Measurements from ENCODE around the gene MET.

MET gene

DNA sequence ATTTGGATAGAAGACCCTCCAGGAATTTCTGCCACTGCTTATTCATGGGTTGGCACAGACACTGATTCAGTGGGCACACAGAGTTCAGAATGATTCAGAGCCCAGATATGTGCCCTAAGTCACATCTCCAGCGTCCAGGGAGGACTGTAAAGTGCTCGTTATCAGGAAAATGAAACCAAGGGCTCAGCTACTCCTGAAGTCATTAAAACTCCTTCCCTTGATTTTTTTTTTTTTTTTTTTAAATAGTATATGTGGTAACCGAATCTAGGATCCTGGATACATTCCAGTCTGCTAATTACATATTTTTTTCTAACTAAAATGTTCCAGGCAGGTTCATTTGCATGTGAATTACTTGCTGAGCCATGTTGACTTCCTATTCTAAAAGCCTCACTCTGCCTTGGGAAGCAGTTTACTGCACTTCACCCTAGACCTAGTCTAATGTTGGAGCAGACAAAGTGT is 34.7 kb downstream of the MET start:
- no peak overlapping the region for H3K9ac ChIP-seq (ENCODE audit: low read length in 5 of 5)
- no peaks in the 10 kb centered on the region for H3K9me3 ChIP-seq (ENCODE audit: control insufficient read depth in 5 of 5, low read length in 5 of 5)
- no peaks in the 10 kb centered on the region for H3K27me3 ChIP-seq (ENCODE audit: control insufficient read depth in 5 of 5, insufficient read depth in 4 of 5, low read length in 5 of 5)
- no peaks in the 10 kb centered on the region for H3K36me3 ChIP-seq (ENCODE audit: control insufficient read depth in 5 of 5, insufficient read depth in 5 of 5, low read length in 5 of 5)
- H3K27ac ChIP-seq (ENCODE audit: low read depth, low read length) = peak overlapping the region; percentile 17
- peaks cover 0 to 10% (median 0%) of the 10 kb centered on the region in 5 donors for H3K4me1 ChIP-seq (ENCODE audit: control insufficient read depth in 5 of 5, insufficient read depth in 5 of 5, low read length in 5 of 5)
- peak overlapping the region in 3 of 5 donors; percentile 23 to 38 (median 32) for H3K4me3 ChIP-seq (ENCODE audit: low read depth in 1 of 5, low read length in 5 of 5)

GRCh38 chr7:116707289-116707688 is 35.3 kb downstream of the MET start:
- no peaks in the 10 kb centered on the region for H3K36me3 ChIP-seq (ENCODE audit: control insufficient read depth in 5 of 5, insufficient read depth in 5 of 5, low read length in 5 of 5)
- no peaks in the 10 kb centered on the region for H3K9me3 ChIP-seq (ENCODE audit: control insufficient read depth in 5 of 5, low read length in 5 of 5)
- H3K4me1 ChIP-seq (ENCODE audit: control insufficient read depth in 5 of 5, insufficient read depth in 5 of 5, low read length in 5 of 5) = peaks cover 0 to 10% (median 0%) of the 10 kb centered on the region in 5 donors
- H3K27me3 ChIP-seq (ENCODE audit: control insufficient read depth in 5 of 5, insufficient read depth in 4 of 5, low read length in 5 of 5) = no peaks in the 10 kb centered on the region
- H3K27ac ChIP-seq (ENCODE audit: low read depth, low read length) = peak overlapping the region; percentile 17
- H3K9ac ChIP-seq (ENCODE audit: low read length in 5 of 5) = no peak overlapping the region
- H3K4me3 ChIP-seq (ENCODE audit: low read depth in 1 of 5, low read length in 5 of 5) = no peak overlapping the region

DNA sequence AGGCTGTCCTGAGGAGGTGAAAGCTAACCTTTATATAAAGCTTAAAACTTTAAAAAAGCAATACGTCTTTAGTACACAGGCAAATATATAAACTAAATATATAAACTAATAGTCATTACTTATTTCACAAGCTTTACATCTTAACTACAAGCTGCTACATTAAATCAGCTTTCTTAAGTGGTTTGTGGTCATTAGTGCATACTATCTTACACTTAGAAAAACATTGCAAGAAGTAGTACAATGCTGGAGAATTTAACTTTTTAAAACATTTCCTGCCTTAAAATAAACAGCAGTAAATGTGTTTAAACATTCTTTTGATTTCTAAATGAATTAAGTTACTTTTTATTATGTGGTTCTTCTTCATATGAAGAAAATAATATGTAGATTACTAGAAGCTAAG is 36.3 kb downstream of the MET start:
- Histone ChIP-seq H3K27me3 (ENCODE audit: control insufficient read depth in 5 of 5, insufficient read depth in 4 of 5, low read length in 5 of 5) (no peaks in the 10 kb centered on the region), H3K4me3 (ENCODE audit: low read depth in 1 of 5, low read length in 5 of 5) (no peak overlapping the region), H3K4me1 (ENCODE audit: control insufficient read depth in 5 of 5, insufficient read depth in 5 of 5, low read length in 5 of 5) (peaks cover 0 to 10% (median 0%) of the 10 kb centered on the region in 5 donors), H3K36me3 (ENCODE audit: control insufficient read depth in 5 of 5, insufficient read depth in 5 of 5, low read length in 5 of 5) (no peaks in the 10 kb centered on the region), H3K27ac (ENCODE audit: low read depth, low read length) (no peak overlapping the region), H3K9ac (ENCODE audit: low read length in 5 of 5) (no peak overlapping the region), H3K9me3 (ENCODE audit: control insufficient read depth in 5 of 5, low read length in 5 of 5) (no peaks in the 10 kb centered on the region)

- Histone ChIP-seq H3K36me3 (ENCODE audit: control insufficient read depth in 5 of 5, insufficient read depth in 5 of 5, low read length in 5 of 5) (no peaks in the 10 kb centered on the region), H3K9ac (ENCODE audit: low read length in 5 of 5) (no peak overlapping the region), H3K27me3 (ENCODE audit: control insufficient read depth in 5 of 5, insufficient read depth in 4 of 5, low read length in 5 of 5) (no peaks in the 10 kb centered on the region), H3K27ac (ENCODE audit: low read depth, low read length) (no peak overlapping the region), H3K4me1 (ENCODE audit: control insufficient read depth in 5 of 5, insufficient read depth in 5 of 5, low read length in 5 of 5) (peaks cover 0 to 10% (median 0%) of the 10 kb centered on the region in 5 donors), H3K9me3 (ENCODE audit: control insufficient read depth in 5 of 5, low read length in 5 of 5) (no peaks in the 10 kb centered on the region), H3K4me3 (ENCODE audit: low read depth in 1 of 5, low read length in 5 of 5) (no peak overlapping the region)
Observed at GRCh38 chr7:116708861-116709260, 36.9 kb downstream of the MET start.

DNA sequence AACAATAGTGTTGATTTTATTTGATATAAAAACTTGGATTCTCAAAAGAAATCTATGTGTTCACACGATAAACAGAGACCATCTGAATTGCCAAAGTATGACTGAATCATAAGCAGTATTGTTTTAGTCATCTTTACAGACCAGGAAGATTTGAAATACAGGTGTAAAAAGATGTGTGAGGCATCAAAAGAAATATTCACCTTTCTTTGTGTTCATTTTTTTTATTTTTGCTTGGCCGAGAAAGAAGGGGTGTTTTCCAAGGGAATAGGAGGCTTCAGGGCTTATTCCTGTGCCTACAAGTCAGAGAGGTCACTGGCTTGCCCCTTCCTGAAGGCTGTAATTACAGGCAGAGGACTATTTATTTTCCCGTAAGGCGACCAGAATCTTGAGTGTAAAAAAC is 37.3 kb downstream of the MET start:
- H3K9me3 ChIP-seq (ENCODE audit: control insufficient read depth in 5 of 5, low read length in 5 of 5) = no peaks in the 10 kb centered on the region
- H3K9ac ChIP-seq (ENCODE audit: low read length in 5 of 5) = no peak overlapping the region
- no peaks in the 10 kb centered on the region for H3K36me3 ChIP-seq (ENCODE audit: control insufficient read depth in 5 of 5, insufficient read depth in 5 of 5, low read length in 5 of 5)
- peak overlapping the region; percentile 13 for H3K27ac ChIP-seq (ENCODE audit: low read depth, low read length)
- H3K4me3 ChIP-seq (ENCODE audit: low read depth in 1 of 5, low read length in 5 of 5) = no peak overlapping the region
- H3K4me1 ChIP-seq (ENCODE audit: control insufficient read depth in 5 of 5, insufficient read depth in 5 of 5, low read length in 5 of 5) = peaks cover 0 to 10% (median 0%) of the 10 kb centered on the region in 5 donors
- no peaks in the 10 kb centered on the region for H3K27me3 ChIP-seq (ENCODE audit: control insufficient read depth in 5 of 5, insufficient read depth in 4 of 5, low read length in 5 of 5)

GRCh38 chr7:116710764-116711452 is 38.9 kb downstream of the MET start:
- no peak overlapping the region for H3K9ac ChIP-seq (ENCODE audit: low read length in 5 of 5)
- H3K9me3 ChIP-seq (ENCODE audit: control insufficient read depth in 5 of 5, low read length in 5 of 5) = no peaks in the 10 kb centered on the region
- H3K27me3 ChIP-seq (ENCODE audit: control insufficient read depth in 5 of 5, insufficient read depth in 4 of 5, low read length in 5 of 5) = no peaks in the 10 kb centered on the region
- no peaks in the 10 kb centered on the region for H3K36me3 ChIP-seq (ENCODE audit: control insufficient read depth in 5 of 5, insufficient read depth in 5 of 5, low read length in 5 of 5)
- H3K4me3 ChIP-seq (ENCODE audit: low read depth in 1 of 5, low read length in 5 of 5) = no peak overlapping the region
- H3K27ac ChIP-seq (ENCODE audit: low read depth, low read length) = no peak overlapping the region
- peaks cover 0 to 10% (median 0%) of the 10 kb centered on the region in 5 donors for H3K4me1 ChIP-seq (ENCODE audit: control insufficient read depth in 5 of 5, insufficient read depth in 5 of 5, low read length in 5 of 5)

GRCh38 chr7:116711790-116712189 is 39.8 kb downstream of the MET start:
- Histone ChIP-seq H3K27me3 (ENCODE audit: control insufficient read depth in 5 of 5, insufficient read depth in 4 of 5, low read length in 5 of 5) (no peaks in the 10 kb centered on the region), H3K4me3 (ENCODE audit: low read depth in 1 of 5, low read length in 5 of 5) (no peak overlapping the region), H3K4me1 (ENCODE audit: control insufficient read depth in 5 of 5, insufficient read depth in 5 of 5, low read length in 5 of 5) (peaks cover under 1 to 11% (median 4%) of the 10 kb centered on the region in 5 donors), H3K27ac (ENCODE audit: low read depth, low read length) (no peak overlapping the region), H3K9ac (ENCODE audit: low read length in 5 of 5) (no peak overlapping the region), H3K36me3 (ENCODE audit: control insufficient read depth in 5 of 5, insufficient read depth in 5 of 5, low read length in 5 of 5) (no peaks in the 10 kb centered on the region), H3K9me3 (ENCODE audit: control insufficient read depth in 5 of 5, low read length in 5 of 5) (no peaks in the 10 kb centered on the region)

DNA sequence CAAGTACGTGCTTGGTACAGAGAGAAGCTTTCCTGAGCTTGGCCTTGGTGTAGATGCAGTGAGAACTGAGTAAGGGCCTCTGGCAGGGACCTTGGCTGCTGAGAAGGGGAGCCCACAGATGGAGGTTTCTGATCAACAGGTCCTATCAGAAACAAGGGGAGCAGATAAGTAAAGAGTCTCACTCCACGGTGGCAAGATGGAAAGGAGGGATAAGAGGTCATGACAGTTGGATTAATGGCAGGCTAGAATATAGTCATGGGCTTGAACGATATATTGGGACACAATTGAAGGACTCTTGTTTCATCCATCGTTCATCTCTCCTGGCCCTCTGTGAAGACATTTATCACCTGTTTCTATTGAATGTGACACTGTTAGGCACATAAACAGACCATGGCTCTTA is 41.5 kb downstream of the MET start:
- no peaks in the 10 kb centered on the region for H3K36me3 ChIP-seq (ENCODE audit: control insufficient read depth in 5 of 5, insufficient read depth in 5 of 5, low read length in 5 of 5)
- no peaks in the 10 kb centered on the region for H3K27me3 ChIP-seq (ENCODE audit: control insufficient read depth in 5 of 5, insufficient read depth in 4 of 5, low read length in 5 of 5)
- H3K9ac ChIP-seq (ENCODE audit: low read length in 5 of 5) = no peak overlapping the region
- peaks cover 2 to 10% (median 5%) of the 10 kb centered on the region in 5 donors for H3K4me1 ChIP-seq (ENCODE audit: control insufficient read depth in 5 of 5, insufficient read depth in 5 of 5, low read length in 5 of 5)
- no peak overlapping the region for H3K27ac ChIP-seq (ENCODE audit: low read depth, low read length)
- no peak overlapping the region for H3K4me3 ChIP-seq (ENCODE audit: low read depth in 1 of 5, low read length in 5 of 5)
- no peaks in the 10 kb centered on the region for H3K9me3 ChIP-seq (ENCODE audit: control insufficient read depth in 5 of 5, low read length in 5 of 5)

DNA sequence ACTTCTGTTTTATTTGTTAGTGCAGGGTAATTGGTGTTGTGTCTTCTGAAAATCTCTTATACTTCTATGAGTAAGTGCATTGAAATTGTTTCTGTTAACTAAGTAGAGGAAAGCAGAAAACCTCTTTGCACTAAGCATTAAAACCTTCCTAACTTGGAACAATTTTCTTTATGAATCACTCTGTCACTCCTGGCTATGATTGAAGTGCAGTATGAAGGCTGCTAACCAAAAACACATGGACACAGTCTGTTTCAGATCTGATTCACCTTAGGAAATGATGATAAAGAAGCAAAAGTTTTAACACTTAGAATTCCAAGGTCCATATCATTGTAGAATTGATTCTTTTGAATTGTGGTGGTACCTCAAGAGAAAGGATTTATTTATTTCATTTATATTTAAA is 41.9 kb downstream of the MET start:
- H3K27ac ChIP-seq (ENCODE audit: low read depth, low read length) = no peak overlapping the region
- no peak overlapping the region for H3K9ac ChIP-seq (ENCODE audit: low read length in 5 of 5)
- no peaks in the 10 kb centered on the region for H3K36me3 ChIP-seq (ENCODE audit: control insufficient read depth in 5 of 5, insufficient read depth in 5 of 5, low read length in 5 of 5)
- H3K4me1 ChIP-seq (ENCODE audit: control insufficient read depth in 5 of 5, insufficient read depth in 5 of 5, low read length in 5 of 5) = peaks cover 2 to 8% (median 5%) of the 10 kb centered on the region in 5 donors
- no peaks in the 10 kb centered on the region for H3K27me3 ChIP-seq (ENCODE audit: control insufficient read depth in 5 of 5, insufficient read depth in 4 of 5, low read length in 5 of 5)
- H3K4me3 ChIP-seq (ENCODE audit: low read depth in 1 of 5, low read length in 5 of 5) = no peak overlapping the region
- no peaks in the 10 kb centered on the region for H3K9me3 ChIP-seq (ENCODE audit: control insufficient read depth in 5 of 5, low read length in 5 of 5)

DNA sequence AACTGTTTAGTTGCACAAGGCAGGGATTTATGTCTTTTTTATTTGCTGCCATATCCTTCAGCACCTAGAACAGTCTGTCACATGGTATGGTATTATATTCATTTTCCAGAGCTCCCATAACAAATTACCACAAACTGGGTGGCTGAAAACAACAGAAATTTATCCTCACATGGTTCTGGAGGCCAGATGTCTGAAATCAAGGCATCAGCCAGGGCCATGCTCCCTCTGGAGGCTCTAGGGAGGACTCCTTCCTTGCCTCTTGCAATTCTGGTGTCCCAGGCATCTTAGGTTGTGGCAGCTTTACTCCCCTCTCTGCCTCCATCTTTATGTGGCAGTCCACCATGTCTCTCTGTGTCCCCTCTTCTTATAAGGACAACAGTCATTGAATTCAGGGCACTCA is 43.1 kb downstream of the MET start:
- Histone ChIP-seq H3K36me3 (ENCODE audit: control insufficient read depth in 5 of 5, insufficient read depth in 5 of 5, low read length in 5 of 5) (no peaks in the 10 kb centered on the region), H3K27me3 (ENCODE audit: control insufficient read depth in 5 of 5, insufficient read depth in 4 of 5, low read length in 5 of 5) (no peaks in the 10 kb centered on the region), H3K27ac (ENCODE audit: low read depth, low read length) (no peak overlapping the region), H3K9ac (ENCODE audit: low read length in 5 of 5) (no peak overlapping the region), H3K4me1 (ENCODE audit: control insufficient read depth in 5 of 5, insufficient read depth in 5 of 5, low read length in 5 of 5) (peaks cover 2 to 8% (median 5%) of the 10 kb centered on the region in 5 donors), H3K4me3 (ENCODE audit: low read depth in 1 of 5, low read length in 5 of 5) (no peak overlapping the region), H3K9me3 (ENCODE audit: control insufficient read depth in 5 of 5, low read length in 5 of 5) (no peaks in the 10 kb centered on the region)
